SK-N-SH (cell line): ENCODE measurements around the gene STEAP1. TPM values are rescaled to one million over a fixed set of nuclear protein-coding genes. Genes with fewer than 3 reads are reported as not detected.
A peak's percentile ranks its signal among the peaks of the same experiment; 100 is the strongest.
"Not testable (repeated sequence)": the region's sequence is repeated elsewhere in the genome, so short reads cannot be mapped to it uniquely, and the experiment has no call there.

ENCODE experiments used
- CTCF ChIA-PET: fragments of 300-600, 350-600 bp; formaldehyde crosslinking; extraction: SDS; loops from one replicate; lab custom pipeline; 2021; lab: Yijun Ruan, JAX
- POLR2A ChIA-PET: fragments of 350-600 bp; sonication (Branson Sonifier 250); formaldehyde crosslinking; extraction: SDS; loops from one replicate; lab custom pipeline; 2020; ENCODE audit warnings: antibody characterized with exemption, inconsistent platforms; lab: Yijun Ruan, JAX
- DNase-seq: peaks from one replicate; pipeline ENCODE4 v3.0.0; 2012
- H2AFZ ChIP-seq: fragments of 200-600 bp; sonication (generic); 2 replicates; pipeline ENCODE4 v1.8.1; 2016; ENCODE audit warnings: antibody characterized with exemption, mild to moderate bottlenecking, low read depth
- H3F3A ChIP-seq: fragments of 200-600 bp; sonication (generic); replicated peaks from 2 replicates; pipeline ENCODE3; 2016; ENCODE audit warnings: antibody characterized with exemption, mild to moderate bottlenecking; ENCODE audit not compliant: insufficient read depth
- H3K27ac ChIP-seq, 2 experiments: fragments of 200-500 bp in 1 of 2; fragments of 200-600 bp in 1 of 2; sonication (Bioruptor generic) in 1 of 2; sonication (generic), shearing (Covaris generic) in 1 of 2; 2 replicates each; pipeline versions ENCODE4 v1.5.1 to v1.6.1; 2014 to 2016; ENCODE audit warnings: low read depth in 2 of 2, inconsistent platforms in 1 of 2, low read length in 1 of 2, mild to moderate bottlenecking in 1 of 2, mixed read lengths in 1 of 2
- H3K27me3 ChIP-seq: fragments of 200-600 bp; sonication (generic), shearing (Covaris generic); 2 replicates; pipeline ENCODE4 v1.6.1; 2016; ENCODE audit warnings: mixed run types; ENCODE audit not compliant: insufficient read depth
- H3K36me3 ChIP-seq, 2 experiments: fragments of 200-500 bp in 1 of 2; fragments of 200-600 bp in 1 of 2; sonication (Bioruptor generic) in 1 of 2; sonication (generic) in 1 of 2; replicated peaks in 1 of 2; 2 replicates each; pipeline versions ENCODE3 to v1.5.1; 2014 to 2016; ENCODE audit warnings: low read length in 1 of 2, mild to moderate bottlenecking in 1 of 2; ENCODE audit not compliant: insufficient read depth in 2 of 2, control insufficient read depth in 1 of 2
- H3K4me1 ChIP-seq, 2 experiments: fragments of 200-500 bp in 1 of 2; fragments of 200-600 bp in 1 of 2; sonication (Bioruptor generic) in 1 of 2; sonication (generic), shearing (Covaris generic) in 1 of 2; 2 replicates each; pipeline versions ENCODE4 v1.5.1 to v1.6.1; 2014 to 2016; ENCODE audit warnings: low read depth in 1 of 2, low read length in 1 of 2, mixed run types in 1 of 2; ENCODE audit not compliant: insufficient read depth in 2 of 2, control insufficient read depth in 1 of 2
- H3K4me2 ChIP-seq: fragments of 200-600 bp; sonication (generic), shearing (Covaris generic); 2 replicates; pipeline ENCODE4 v1.6.1; 2017; ENCODE audit warnings: mixed run types
- H3K4me3 ChIP-seq, 2 experiments: fragments of 200-500 bp in 1 of 2; fragments of 200-600 bp in 1 of 2; sonication (Bioruptor generic) in 1 of 2; sonication (generic), shearing (Covaris generic) in 1 of 2; 2 replicates each; pipeline versions ENCODE4 v1.5.1 to v1.8.1; 2014 to 2016; ENCODE audit warnings: low read depth in 2 of 2, inconsistent platforms in 1 of 2, low read length in 1 of 2, mild to moderate bottlenecking in 1 of 2, mixed read lengths in 1 of 2, moderate library complexity in 1 of 2
- H3K79me2 ChIP-seq: fragments of 200-600 bp; sonication (generic); 2 replicates; pipeline ENCODE4 v1.8.1; 2017; ENCODE audit warnings: mild to moderate bottlenecking; ENCODE audit not compliant: insufficient read depth
- H3K9ac ChIP-seq: fragments of 200-600 bp; sonication (generic); 2 replicates; pipeline ENCODE4 v1.6.1; 2017; ENCODE audit warnings: mixed run types
- H3K9me2 ChIP-seq: fragments of 200-600 bp; sonication (generic); 2 replicates; pipeline ENCODE4 v1.6.1; 2017; ENCODE audit warnings: mixed run types
- H3K9me3 ChIP-seq: fragments of 200-600 bp; sonication (generic); 2 replicates; pipeline ENCODE4 v1.6.1; 2017; ENCODE audit warnings: mixed run types, mild to moderate bottlenecking, moderate library complexity
- H4K20me1 ChIP-seq: fragments of 200-600 bp; sonication (generic); 2 replicates; pipeline ENCODE4 v1.6.1; 2017; ENCODE audit warnings: mild to moderate bottlenecking, mixed run types; ENCODE audit not compliant: insufficient read depth
- ELF1 ChIP-seq: IDR thresholded peaks from 2 replicates; pipeline ENCODE4 v1.4.0; 2012
- EP300 ChIP-seq, 2 experiments: IDR thresholded peaks; 2 replicates each; pipeline versions ENCODE4 v1.4.0 to v1.6.1; 2012; ENCODE audit warnings: borderline replicate concordance in 1 of 2, low read depth in 1 of 2, low read length in 1 of 2
- EZH2phosphoT487 ChIP-seq: fragments of 200-600 bp; sonication (generic); IDR thresholded peaks from 2 replicates; pipeline ENCODE4 v1.6.1; 2017; ENCODE audit warnings: low read depth, mixed run types, mild to moderate bottlenecking, antibody characterized with exemption, moderate library complexity, borderline replicate concordance
- FOSL2 ChIP-seq: IDR thresholded peaks from 2 replicates; pipeline ENCODE4 v1.4.0; 2012; ENCODE audit warnings: low read depth, mild to moderate bottlenecking, moderate library complexity, borderline replicate concordance
- FOXJ3 ChIP-seq: sonication (generic); formaldehyde crosslinking; IDR thresholded peaks from 2 replicates; pipeline ENCODE4 v1.5.1; 2020; ENCODE audit warnings: mild to moderate bottlenecking, missing genetic modification reagents
- GABPA ChIP-seq: IDR thresholded peaks from 2 replicates; pipeline ENCODE4 v1.4.0; 2012; ENCODE audit warnings: low read depth, mild to moderate bottlenecking
- GATA2 ChIP-seq: sonication (generic); formaldehyde crosslinking; IDR thresholded peaks from 2 replicates; pipeline ENCODE4 v1.5.0; 2020; ENCODE audit warnings: mild to moderate bottlenecking, missing genetic modification reagents
- IRF3 ChIP-seq: fragments of 150-350 bp; IDR thresholded peaks from 2 replicates; pipeline ENCODE4 v1.6.1; 2016; ENCODE audit warnings: mild to moderate bottlenecking, low read depth, low read length
- JUND ChIP-seq: IDR thresholded peaks from 2 replicates; pipeline ENCODE4 v1.4.0; 2012
- MEF2A ChIP-seq: IDR thresholded peaks from 2 replicates; pipeline ENCODE4 v1.4.0; 2012; ENCODE audit warnings: low read depth, borderline replicate concordance
- NFIC ChIP-seq: IDR thresholded peaks from 2 replicates; pipeline ENCODE4 v1.4.0; 2012; ENCODE audit warnings: borderline replicate concordance
- NRF1 ChIP-seq: IDR thresholded peaks from 2 replicates; pipeline ENCODE4 v1.6.1; 2012; ENCODE audit warnings: low read depth, mild to moderate bottlenecking, low read length
- POLR2AphosphoS5 ChIP-seq: IDR thresholded peaks from 2 replicates; pipeline ENCODE4 v1.6.1; 2012; ENCODE audit warnings: low read depth, low read length
- RAD21 ChIP-seq: IDR thresholded peaks from 2 replicates; pipeline ENCODE4 v1.6.1; 2012; ENCODE audit warnings: mild to moderate bottlenecking, low read length
- RCOR1 ChIP-seq: fragments of 150-350 bp; IDR thresholded peaks from 2 replicates; pipeline ENCODE4 v1.6.1; 2017; ENCODE audit warnings: antibody characterized with exemption, low read length
- RFX5 ChIP-seq: IDR thresholded peaks from 2 replicates; pipeline ENCODE4 v1.6.1; 2012; ENCODE audit warnings: mild to moderate bottlenecking, improper control_type of control experiment, low read length
- SIN3A ChIP-seq: IDR thresholded peaks from 2 replicates; pipeline ENCODE4 v1.6.1; 2012; ENCODE audit warnings: low read depth, mild to moderate bottlenecking, low read length, moderate library complexity, borderline replicate concordance
- SMC3 ChIP-seq: IDR thresholded peaks from 2 replicates; pipeline ENCODE4 v1.6.1; 2012; ENCODE audit warnings: low read depth, low read length, improper control_type of control experiment
- TAF1 ChIP-seq: IDR thresholded peaks from 2 replicates; pipeline ENCODE4 v1.6.1; 2012; ENCODE audit warnings: low read depth, mild to moderate bottlenecking, low read length, moderate library complexity, borderline replicate concordance
- TCF12 ChIP-seq: IDR thresholded peaks from 2 replicates; pipeline ENCODE4 v1.4.0; 2012
- TEAD4 ChIP-seq: IDR thresholded peaks from 2 replicates; pipeline ENCODE4 v1.4.0; 2012; ENCODE audit warnings: mild to moderate bottlenecking, borderline replicate concordance; ENCODE audit not compliant: insufficient read depth
- YY1 ChIP-seq: IDR thresholded peaks from 2 replicates; pipeline ENCODE4 v1.4.0; 2012; ENCODE audit warnings: low read depth, mild to moderate bottlenecking
- ZBTB33 ChIP-seq: IDR thresholded peaks from 2 replicates; pipeline ENCODE4 v1.4.0; 2012; ENCODE audit warnings: low read depth, borderline replicate concordance
- WGBS: methylation state at CpG from one replicate; pipeline ENCODE4 v1.1.6; 2017; ENCODE audit warnings: low lambda C conversion rate; 5-methylcytosine and 5-hydroxymethylcytosine counted together
- polyA plus RNA-seq, 3 experiments: library from polyadenylated mRNA; depleted of rRNA; stranded (reverse); fragments of >200 nt; gene quantifications; 2 replicates each; pipeline ENCODE4 v1.2.3, GENCODE V29; 2012
- TF ChIP-seq, protein P1 (sequence below): IDR thresholded peaks from 2 replicates; pipeline ENCODE4; 2012
- TF ChIP-seq, protein P2 (sequence below): IDR thresholded peaks from 2 replicates; pipeline ENCODE4 v1.4.0; 2012; ENCODE audit warnings: low read depth
- TF ChIP-seq, protein P3 (sequence below): IDR thresholded peaks from 2 replicates; pipeline ENCODE4 v1.4.0; 2012; ENCODE audit warnings: low read depth, borderline replicate concordance

The STEAP1 gene
- polyA plus RNA-seq, 1 of the 3 experiments (the other 2 are of a cell fraction), result 17.0 TPM

DNA sequence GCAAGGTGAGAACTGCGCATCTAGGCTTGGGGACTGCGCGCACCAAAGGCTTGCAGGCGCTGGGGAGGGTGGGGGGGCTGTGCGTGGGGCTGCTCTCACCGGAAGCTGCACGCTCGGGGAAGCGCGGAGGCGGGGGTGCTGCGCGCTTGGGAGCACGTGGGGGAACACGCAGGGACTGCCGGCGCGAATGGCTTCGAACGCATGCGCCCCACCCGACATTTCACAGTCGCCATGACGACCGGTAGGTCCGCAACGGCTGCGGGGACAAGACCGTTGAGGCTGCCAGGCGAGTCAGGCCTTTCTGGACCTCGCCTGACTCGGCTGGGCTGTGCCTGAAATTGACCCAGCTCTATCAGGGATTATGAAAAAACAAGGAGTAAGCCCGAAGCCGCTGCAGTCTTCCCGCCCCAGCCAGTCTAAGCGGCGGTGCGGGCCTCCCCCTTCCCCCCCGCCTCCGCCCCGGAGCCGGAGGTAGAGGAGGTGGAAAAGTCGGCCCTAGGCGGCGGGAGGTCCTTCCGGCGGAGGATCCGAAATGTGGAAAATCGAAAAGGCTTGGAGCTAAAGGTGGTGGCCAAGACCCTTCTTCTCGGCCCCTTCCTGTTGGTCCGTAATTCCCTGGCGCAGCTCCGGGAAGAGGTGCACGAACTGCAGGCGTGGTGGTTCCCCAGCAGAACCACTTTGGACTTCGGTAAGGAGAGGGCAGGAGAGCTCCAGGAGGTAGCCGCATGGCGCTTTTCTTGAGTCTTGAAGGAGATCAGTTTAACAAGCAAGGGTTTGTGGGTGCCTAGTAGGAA, 34.9 kb upstream of the STEAP1 start (continued):
- TF ChIP-seq, protein P1, sequence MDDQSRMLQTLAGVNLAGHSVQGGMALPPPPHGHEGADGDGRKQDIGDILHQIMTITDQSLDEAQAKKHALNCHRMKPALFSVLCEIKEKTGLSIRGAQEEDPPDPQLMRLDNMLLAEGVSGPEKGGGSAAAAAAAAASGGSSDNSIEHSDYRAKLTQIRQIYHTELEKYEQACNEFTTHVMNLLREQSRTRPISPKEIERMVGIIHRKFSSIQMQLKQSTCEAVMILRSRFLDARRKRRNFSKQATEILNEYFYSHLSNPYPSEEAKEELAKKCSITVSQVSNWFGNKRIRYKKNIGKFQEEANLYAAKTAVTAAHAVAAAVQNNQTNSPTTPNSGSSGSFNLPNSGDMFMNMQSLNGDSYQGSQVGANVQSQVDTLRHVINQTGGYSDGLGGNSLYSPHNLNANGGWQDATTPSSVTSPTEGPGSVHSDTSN, result no peak
- TF ChIP-seq, protein P2, sequence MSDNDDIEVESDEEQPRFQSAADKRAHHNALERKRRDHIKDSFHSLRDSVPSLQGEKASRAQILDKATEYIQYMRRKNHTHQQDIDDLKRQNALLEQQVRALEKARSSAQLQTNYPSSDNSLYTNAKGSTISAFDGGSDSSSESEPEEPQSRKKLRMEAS, result peak; percentile 80
- no peak for TF ChIP-seq GATA2
- TF ChIP-seq ZBTB33, result no peak
- TF ChIP-seq RCOR1, result no peak
- TF ChIP-seq EZH2phosphoT487, result peak; percentile 67; the same call in 1 of the 2 replicates
- no peak for TF ChIP-seq YY1
- TF ChIP-seq JUND, result no peak
- TF ChIP-seq TEAD4, result no peak
- no peak for TF ChIP-seq ELF1
- 0 out of 2 replicates have a peak, but pooled peaks have one; percentile 17 for TF ChIP-seq FOXJ3
- no peak for TF ChIP-seq TCF12
- TF ChIP-seq MEF2A, result no peak
- no peak for TF ChIP-seq RAD21
- TF ChIP-seq, protein P3, sequence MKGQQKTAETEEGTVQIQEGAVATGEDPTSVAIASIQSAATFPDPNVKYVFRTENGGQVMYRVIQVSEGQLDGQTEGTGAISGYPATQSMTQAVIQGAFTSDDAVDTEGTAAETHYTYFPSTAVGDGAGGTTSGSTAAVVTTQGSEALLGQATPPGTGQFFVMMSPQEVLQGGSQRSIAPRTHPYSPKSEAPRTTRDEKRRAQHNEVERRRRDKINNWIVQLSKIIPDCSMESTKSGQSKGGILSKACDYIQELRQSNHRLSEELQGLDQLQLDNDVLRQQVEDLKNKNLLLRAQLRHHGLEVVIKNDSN, result no peak; the same call in 1 of the 2 replicates
- no peak for TF ChIP-seq SMC3
- TF ChIP-seq POLR2AphosphoS5, result no peak
- no peak for TF ChIP-seq GABPA
- no peak for TF ChIP-seq TAF1
- no peak for TF ChIP-seq RFX5
- TF ChIP-seq EP300 (IDR thresholded peaks at IDR 0.05; ENCODE audit: borderline replicate concordance in 1 of 2, low read depth in 1 of 2, low read length in 1 of 2), result no peak
- TF ChIP-seq NFIC, result no peak
- peak; percentile 45; the same call in 1 of the 2 replicates for TF ChIP-seq NRF1
- TF ChIP-seq IRF3, result no peak
- TF ChIP-seq FOSL2, result no peak
- no peak for TF ChIP-seq SIN3A

- H3K9me3 ChIP-seq, H3K9ac ChIP-seq, H4K20me1 ChIP-seq, H3K4me2 ChIP-seq, H3K27ac ChIP-seq, H3F3A ChIP-seq, H3K4me1 ChIP-seq, H3K36me3 ChIP-seq, H3K4me3 ChIP-seq, H2AFZ ChIP-seq, H3K79me2 ChIP-seq, DNase-seq, H3K9me2 ChIP-seq: not testable (repeated sequence)
- 45% methylated on average over 4 of the region's 4 CpGs for WGBS
- H3K27me3 ChIP-seq, result peaks cover 19% of the 10 kb centered on the region
- CTCF ChIA-PET, result interaction anchor here (1.3 kb wide), 1 partner anchor 1877 kb away, joined by 5 read pairs; no protein-coding TSS in a partner anchor
- POLR2A ChIA-PET, result interaction anchor here (1.4 kb wide), 1 partner anchor 91 kb away, joined by 3 read pairs; the partner anchor contains the start of gene STEAP2
Measured at GRCh38 chr7:90120205-90120604, 34.1 kb upstream of the STEAP1 start.
